ENCODE data around the gene RANBP10.

RANBP10 gene

DNA sequence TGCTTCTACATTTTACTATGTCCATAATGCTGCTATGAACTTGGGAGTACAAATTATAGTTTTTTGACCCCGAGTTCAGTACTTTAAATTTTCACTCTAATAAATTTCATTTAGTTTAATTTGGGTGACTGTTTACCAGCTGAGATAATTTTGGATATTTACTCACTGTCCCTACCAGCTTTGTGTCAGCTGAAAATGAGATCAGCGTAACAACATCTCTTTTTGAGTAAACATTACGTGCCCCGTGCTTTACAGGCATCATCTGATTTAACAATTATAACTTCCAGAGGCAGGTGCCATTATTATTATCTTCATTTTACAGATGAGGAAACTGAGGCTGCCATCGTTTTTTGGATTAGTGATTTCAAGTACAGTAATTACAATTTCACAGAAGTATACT is 102.2 kb downstream of the RANBP10 start:
- DNase-seq (ENCODE audit: extremely low spot score): no peak
- POLR2A ChIA-PET: no interaction called here
- CTCF ChIA-PET: interaction anchor here (2.1 kb wide), 1 partner anchor 31 kb away, joined by 8 read pairs; no protein-coding TSS in a partner anchor
- TF ChIP-seq, protein P1, sequence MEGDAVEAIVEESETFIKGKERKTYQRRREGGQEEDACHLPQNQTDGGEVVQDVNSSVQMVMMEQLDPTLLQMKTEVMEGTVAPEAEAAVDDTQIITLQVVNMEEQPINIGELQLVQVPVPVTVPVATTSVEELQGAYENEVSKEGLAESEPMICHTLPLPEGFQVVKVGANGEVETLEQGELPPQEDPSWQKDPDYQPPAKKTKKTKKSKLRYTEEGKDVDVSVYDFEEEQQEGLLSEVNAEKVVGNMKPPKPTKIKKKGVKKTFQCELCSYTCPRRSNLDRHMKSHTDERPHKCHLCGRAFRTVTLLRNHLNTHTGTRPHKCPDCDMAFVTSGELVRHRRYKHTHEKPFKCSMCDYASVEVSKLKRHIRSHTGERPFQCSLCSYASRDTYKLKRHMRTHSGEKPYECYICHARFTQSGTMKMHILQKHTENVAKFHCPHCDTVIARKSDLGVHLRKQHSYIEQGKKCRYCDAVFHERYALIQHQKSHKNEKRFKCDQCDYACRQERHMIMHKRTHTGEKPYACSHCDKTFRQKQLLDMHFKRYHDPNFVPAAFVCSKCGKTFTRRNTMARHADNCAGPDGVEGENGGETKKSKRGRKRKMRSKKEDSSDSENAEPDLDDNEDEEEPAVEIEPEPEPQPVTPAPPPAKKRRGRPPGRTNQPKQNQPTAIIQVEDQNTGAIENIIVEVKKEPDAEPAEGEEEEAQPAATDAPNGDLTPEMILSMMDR (IDR thresholded peaks at IDR 0.05; ENCODE audit: control extremely low read depth, extremely low read depth, low read depth, missing control alignments): no peak

DNA sequence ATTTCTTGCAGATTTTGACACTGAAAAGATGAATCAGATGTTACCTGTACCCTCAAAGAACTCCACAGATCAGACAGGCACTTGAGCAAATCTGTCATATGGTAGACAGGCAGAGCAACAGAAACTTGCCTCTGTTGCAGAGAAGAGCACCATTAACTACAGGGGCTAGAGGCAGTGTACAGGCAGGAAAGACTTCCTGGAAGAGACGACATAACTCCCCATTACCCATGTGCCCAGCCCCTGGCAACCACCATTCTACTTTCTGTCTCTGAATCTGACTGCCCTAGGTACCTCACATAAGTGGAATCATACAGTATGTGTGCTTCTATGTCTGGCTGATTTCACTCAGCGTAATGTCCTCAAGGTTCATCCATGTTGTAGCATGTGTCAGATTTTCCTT is 102.7 kb downstream of the RANBP10 start:
- ChIA-PET POLR2A (no interaction called here), CTCF (interaction anchor here (2.1 kb wide), 1 partner anchor 31 kb away, joined by 8 read pairs; no protein-coding TSS in a partner anchor)
- TF ChIP-seq, protein P1 (IDR thresholded peaks at IDR 0.05; ENCODE audit: control extremely low read depth, extremely low read depth, low read depth, missing control alignments): no peak
- no peak for DNase-seq (ENCODE audit: extremely low spot score)

- CTCF ChIA-PET: interaction anchor here (1.5 kb wide), 1 partner anchor 13 kb away, joined by 4 read pairs; no protein-coding TSS in a partner anchor
Measured at GRCh38 chr16:67702130-67702529, 104.2 kb downstream of the RANBP10 start.

GRCh38 chr16:67701420-67701819 is 104.9 kb downstream of the RANBP10 start:
- ChIA-PET CTCF (interaction anchor here (1.5 kb wide), 1 partner anchor 14 kb away, joined by 4 read pairs; no protein-coding TSS in a partner anchor), POLR2A (no interaction called here)
- DNase-seq (ENCODE audit: extremely low spot score): no peak
- TF ChIP-seq, protein P1 (IDR thresholded peaks at IDR 0.05; ENCODE audit: control extremely low read depth, extremely low read depth, low read depth, missing control alignments): no peak

More at GRCh38 chr16:67702130-67702529, 104.2 kb downstream of the RANBP10 start:
- POLR2A ChIA-PET: no interaction called here
- DNase-seq (ENCODE audit: extremely low spot score): no peak
- TF ChIP-seq, protein P1 (IDR thresholded peaks at IDR 0.05; ENCODE audit: control extremely low read depth, extremely low read depth, low read depth, missing control alignments): no peak

GRCh38 chr16:67699265-67699664 is 107.1 kb downstream of the RANBP10 start:
- no peak for DNase-seq (ENCODE audit: extremely low spot score)
- TF ChIP-seq, protein P1 (IDR thresholded peaks at IDR 0.05; ENCODE audit: control extremely low read depth, extremely low read depth, low read depth, missing control alignments): no peak
- CTCF ChIA-PET: no interaction called here
- POLR2A ChIA-PET: no interaction called here

- ChIA-PET CTCF (interaction anchor here (1.4 to 2.0 kb wide), 3 partner anchors 16 to 177 kb away, joined by 4 to 6 read pairs (median 4); no protein-coding TSS in a partner anchor), POLR2A (no interaction called here)
- TF ChIP-seq, protein P1 (IDR thresholded peaks at IDR 0.05; ENCODE audit: control extremely low read depth, extremely low read depth, low read depth, missing control alignments): no peak
- DNase-seq (ENCODE audit: extremely low spot score): no peak
Measured at GRCh38 chr16:67697422-67698185, 108.8 kb downstream of the RANBP10 start.

All from GM10248 (cell line).